Epithelial cell of esophagus (primary cell): Measurements from ENCODE around the gene NUAK1.

Experiments used
- DNase-seq: peaks from one replicate; pipeline ENCODE4 v3.0.0; 2010; ENCODE audit warnings: low read depth
- H3K4me3 ChIP-seq: 2 replicates; pipeline ENCODE4 v1.5.1; 2011; ENCODE audit warnings: mild to moderate bottlenecking, low read length, control low read depth
- CTCF ChIP-seq: IDR thresholded peaks from 2 replicates; pipeline ENCODE4 v1.5.1; 2011; ENCODE audit warnings: low read depth, mild to moderate bottlenecking, low read length, control low read depth, inconsistent platforms; ENCODE audit not compliant: insufficient read depth; ENCODE audit errors: missing control alignments

The NUAK1 gene

GRCh38 chr12:106063826-106064720 lies 74.7 kb downstream of the NUAK1 start:
- TF ChIP-seq CTCF, result no peak
- DNase-seq, result no peak
- no peak overlapping the region for H3K4me3 ChIP-seq

- DNase-seq, result no peak
- H3K4me3 ChIP-seq, result no peak overlapping the region
- no peak for TF ChIP-seq CTCF
Observed at GRCh38 chr12:106062693-106063092, 76.1 kb downstream of the NUAK1 start.

- H3K4me3 ChIP-seq, result no peak overlapping the region
- no peak for TF ChIP-seq CTCF
- peak; percentile 83 for DNase-seq
Observed at GRCh38 chr12:106058256-106059182, 80.2 kb downstream of the NUAK1 start.

- no peak overlapping the region for H3K4me3 ChIP-seq
- DNase-seq, result no peak
- no peak for TF ChIP-seq CTCF
Observed at GRCh38 chr12:106054049-106054448, 84.7 kb downstream of the NUAK1 start.

- no peak overlapping the region for H3K4me3 ChIP-seq
- TF ChIP-seq CTCF, result no peak
- peak; percentile 55 for DNase-seq
Observed at GRCh38 chr12:106051853-106052531, 86.8 kb downstream of the NUAK1 start.

- no peak for TF ChIP-seq CTCF
- DNase-seq, result no peak
- H3K4me3 ChIP-seq, result no peak overlapping the region
Observed at GRCh38 chr12:106049546-106049945, 89.2 kb downstream of the NUAK1 start.
